Natural killer cell treated with Interleukin-12 subunit alpha and Interleukin-12 subunit beta and Interleukin-15 and Interleukin-18, amount 100 ng/mL, for 72 hours (primary cell): Measurements from ENCODE around the gene OSGEPL1. TPM values are rescaled to one million over a fixed set of nuclear protein-coding genes. Genes with fewer than 3 reads are reported as not detected.
"Not testable (repeated sequence)": the region's sequence is repeated elsewhere in the genome, so short reads cannot be mapped to it uniquely, and the experiment has no call there.

ENCODE experiments used
- ATAC-seq, 2 donors: fragments of 150-1000 bp; cut with Tn5 transposase in 1 of 2; sonication (Bioruptor Pico), chemical (Tn5 transposase) in 1 of 2; 2 replicates each; pipeline ENCODE4 v1.10.0; 2021
- DNase-seq: peaks from one replicate; pipeline ENCODE4 v3.0.0; 2022; ENCODE audit warnings: low spot score
- H3K27ac Mint-ChIP-seq, 2 donors: 1 replicate in 1 of 2; 2 replicates in 1 of 2; pipeline ENCODE4 v1.8.0; 2022; ENCODE audit warnings: mixed read lengths in 2 of 2, mild to moderate bottlenecking in 1 of 2, moderate library complexity in 1 of 2
- H3K27me3 Mint-ChIP-seq, 2 donors: 1 replicate in 1 of 2; 2 replicates in 1 of 2; pipeline ENCODE4 v1.8.0; 2022; ENCODE audit warnings: mixed read lengths in 2 of 2
- H3K36me3 Mint-ChIP-seq: one replicate; pipeline ENCODE4 v1.8.0; 2022; ENCODE audit warnings: mixed read lengths
- H3K4me1 Mint-ChIP-seq, 2 donors: 1 replicate in 1 of 2; 2 replicates in 1 of 2; pipeline ENCODE4 v1.8.0; 2022; ENCODE audit warnings: low read depth in 2 of 2, mixed read lengths in 2 of 2, mild to moderate bottlenecking in 1 of 2
- H3K4me3 Mint-ChIP-seq: one replicate; pipeline ENCODE4 v1.8.0; 2022; ENCODE audit warnings: mixed read lengths
- H3K9me3 Mint-ChIP-seq: 2 replicates; pipeline ENCODE4 v1.8.0; 2022; ENCODE audit warnings: mixed read lengths
- total RNA-seq, 2 donors: library from RNA; stranded (reverse); gene quantifications; one replicate each; pipeline ENCODE4 v1.2.3, GENCODE V29; 2022

OSGEPL1 gene
- total RNA-seq, 2 donors from 2014 or later: 7.2 to 11.0 TPM

DNA sequence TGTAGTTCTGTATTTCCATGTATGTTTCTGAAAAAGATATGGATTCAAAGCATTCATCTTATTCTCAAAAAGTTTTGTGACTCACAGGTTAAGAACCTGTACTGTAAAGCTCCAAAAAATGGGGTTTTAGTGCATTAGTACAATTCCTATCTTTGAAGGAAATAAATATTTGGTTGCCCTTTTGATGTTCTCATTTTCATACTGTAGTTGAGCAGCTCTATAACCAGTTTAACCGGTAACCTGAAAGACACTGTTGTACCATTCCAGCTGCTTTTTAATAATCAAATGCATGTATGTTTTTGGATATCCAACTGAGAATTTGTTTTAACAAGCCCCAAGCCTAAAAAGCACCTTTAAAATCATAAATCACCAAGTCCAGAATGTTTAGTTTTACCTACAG lies 9.6 kb upstream of the OSGEPL1 start:
- no peaks in the 10 kb centered on the region for H3K9me3 Mint-ChIP-seq
- H3K4me1 Mint-ChIP-seq: no peaks in the 10 kb centered on the region
- no peak overlapping the region for H3K4me3 Mint-ChIP-seq
- peaks cover 17% of the 10 kb centered on the region for H3K36me3 Mint-ChIP-seq
- no peak overlapping the region for H3K27ac Mint-ChIP-seq
- no peak for ATAC-seq
- no peaks in the 10 kb centered on the region for H3K27me3 Mint-ChIP-seq
- no peak for DNase-seq

DNA sequence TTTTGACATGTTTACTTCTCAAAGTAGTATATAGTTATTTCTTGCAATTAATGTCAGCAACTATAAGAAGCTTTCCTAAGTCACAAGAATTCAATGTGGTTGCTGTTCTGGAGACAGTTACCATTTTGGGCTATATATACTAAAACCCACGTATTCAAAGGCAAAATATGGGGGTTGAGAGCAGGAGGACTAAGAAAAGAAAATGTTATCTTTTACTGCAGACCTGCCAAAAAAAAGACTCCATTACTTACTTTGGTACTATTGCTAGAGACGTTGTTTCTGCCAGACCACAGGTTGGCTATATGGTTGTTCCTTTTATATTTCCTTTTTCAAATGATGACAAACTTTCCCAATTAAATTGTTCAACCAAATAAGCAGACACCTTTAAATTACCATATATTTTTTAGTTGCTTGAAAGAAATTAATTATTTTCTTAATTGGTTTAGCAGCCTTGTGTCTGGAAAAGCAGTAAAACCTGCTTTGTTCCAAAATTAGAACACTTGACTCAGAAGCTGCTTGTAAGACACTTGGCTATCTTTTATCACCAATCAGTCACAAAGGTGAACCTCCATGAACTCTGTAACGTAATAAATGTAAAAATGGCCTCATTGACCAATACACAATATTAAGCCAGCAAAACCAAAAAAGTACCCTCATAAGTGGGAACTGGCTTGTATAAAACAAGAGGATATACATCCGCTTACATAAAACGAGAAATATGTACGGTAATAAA lies 8.2 kb upstream of the OSGEPL1 start:
- H3K27me3 Mint-ChIP-seq: no peaks in the 10 kb centered on the region
- no peaks in the 10 kb centered on the region for H3K9me3 Mint-ChIP-seq
- no peak overlapping the region for H3K27ac Mint-ChIP-seq
- H3K4me3 Mint-ChIP-seq: no peak overlapping the region
- ATAC-seq: no peak
- no peaks in the 10 kb centered on the region for H3K4me1 Mint-ChIP-seq
- no peak for DNase-seq
- peaks cover 17% of the 10 kb centered on the region for H3K36me3 Mint-ChIP-seq

DNA sequence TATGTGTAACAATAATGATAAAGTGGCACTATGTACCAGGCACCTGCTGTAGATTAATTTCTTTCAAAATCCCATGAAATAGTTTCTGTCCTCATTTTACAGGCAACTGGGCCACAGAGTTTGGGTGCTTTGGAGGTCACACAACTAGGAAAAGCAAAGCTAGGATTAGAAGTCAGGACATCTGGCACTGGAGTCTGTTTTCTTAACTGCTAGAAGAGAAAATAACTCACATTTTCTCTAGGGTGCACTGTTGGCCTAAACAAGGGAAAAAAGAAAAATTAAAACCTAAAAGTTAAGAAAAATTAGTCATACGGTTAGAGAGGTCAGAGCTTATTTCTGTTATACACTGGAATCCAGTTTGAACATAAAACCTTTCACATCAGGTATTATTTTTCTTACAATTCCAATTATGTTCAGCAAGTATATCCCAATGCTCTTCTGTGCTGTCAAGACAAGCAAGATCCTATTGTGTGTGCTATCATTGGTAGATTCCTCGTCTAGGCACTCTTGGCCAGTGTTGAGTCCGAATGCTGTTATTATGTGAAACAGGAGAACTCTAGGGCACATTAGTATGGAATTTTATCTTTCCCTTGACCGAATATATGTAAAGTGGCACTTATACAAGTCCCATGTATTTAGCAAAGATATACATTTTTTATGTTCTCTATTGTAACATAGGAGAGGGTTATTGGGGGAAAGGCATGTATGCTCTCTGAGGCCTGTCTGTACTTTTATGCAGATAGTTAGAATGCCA lies 1.5 kb upstream of the OSGEPL1 start:
- Mint-ChIP-seq H3K27me3 (no peaks in the 10 kb centered on the region), H3K4me1 (peaks cover 5 to 11% of the 10 kb centered on the region in 2 donors), H3K27ac (peak overlapping the region; percentile 93 to 99), H3K4me3 (peak overlapping the region; percentile 96), H3K36me3 (peaks cover 4% of the 10 kb centered on the region), H3K9me3 (no peaks in the 10 kb centered on the region)
- DNase-seq (no peak), ATAC-seq (no peak)

DNA sequence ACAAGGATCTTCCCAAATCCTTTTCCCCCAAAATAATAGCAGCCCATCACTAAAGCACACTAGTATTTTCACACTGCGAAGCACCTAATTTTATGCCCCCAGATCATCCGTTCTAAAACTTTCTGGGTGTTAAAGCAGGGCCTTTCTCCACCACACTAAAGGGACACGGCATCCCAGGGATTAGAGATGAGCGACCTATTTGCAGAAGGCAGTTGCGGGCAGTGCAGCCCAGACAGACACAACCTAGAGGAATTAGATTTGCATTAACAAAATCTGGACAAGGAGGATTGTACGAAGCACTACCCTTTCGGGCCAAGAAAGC lies 402 bp downstream of the OSGEPL1 start:
- H3K27me3 Mint-ChIP-seq: no peaks in the 10 kb centered on the region
- H3K9me3 Mint-ChIP-seq: no peaks in the 10 kb centered on the region
- H3K4me1 Mint-ChIP-seq: peaks cover 5 to 11% of the 10 kb centered on the region in 2 donors
- H3K36me3 Mint-ChIP-seq: no peaks in the 10 kb centered on the region
- ATAC-seq (peak in 1 of 2 donors; percentile 2), DNase-seq (no peak)
- H3K27ac Mint-ChIP-seq: peak overlapping the region; percentile 93 to 99
- peak overlapping the region; percentile 96 for H3K4me3 Mint-ChIP-seq

DNA sequence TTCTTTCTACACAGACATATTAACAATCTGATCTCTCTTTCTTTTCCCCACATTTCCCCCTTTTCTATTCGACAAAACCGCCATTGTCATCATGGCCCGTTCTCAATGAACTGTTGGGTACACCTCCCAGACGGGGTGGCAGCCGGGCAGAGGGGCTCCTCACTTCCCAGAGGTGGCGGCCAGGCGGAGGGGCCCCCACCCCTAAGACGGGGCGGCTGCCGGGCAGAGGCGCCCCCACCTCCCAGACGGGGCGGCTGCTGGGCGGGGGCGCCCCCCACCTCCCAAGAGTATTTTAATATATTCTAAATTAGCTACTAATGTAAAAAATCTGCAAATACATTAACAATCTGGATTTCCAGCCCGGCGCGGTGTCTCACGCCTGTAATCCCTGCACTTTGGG lies 2.4 kb downstream of the OSGEPL1 start:
- H3K9me3 Mint-ChIP-seq, ATAC-seq, H3K27me3 Mint-ChIP-seq, H3K36me3 Mint-ChIP-seq, H3K27ac Mint-ChIP-seq, H3K4me3 Mint-ChIP-seq, DNase-seq: not testable (repeated sequence)
- peaks cover 5 to 11% of the 10 kb centered on the region in 2 donors for H3K4me1 Mint-ChIP-seq

DNA sequence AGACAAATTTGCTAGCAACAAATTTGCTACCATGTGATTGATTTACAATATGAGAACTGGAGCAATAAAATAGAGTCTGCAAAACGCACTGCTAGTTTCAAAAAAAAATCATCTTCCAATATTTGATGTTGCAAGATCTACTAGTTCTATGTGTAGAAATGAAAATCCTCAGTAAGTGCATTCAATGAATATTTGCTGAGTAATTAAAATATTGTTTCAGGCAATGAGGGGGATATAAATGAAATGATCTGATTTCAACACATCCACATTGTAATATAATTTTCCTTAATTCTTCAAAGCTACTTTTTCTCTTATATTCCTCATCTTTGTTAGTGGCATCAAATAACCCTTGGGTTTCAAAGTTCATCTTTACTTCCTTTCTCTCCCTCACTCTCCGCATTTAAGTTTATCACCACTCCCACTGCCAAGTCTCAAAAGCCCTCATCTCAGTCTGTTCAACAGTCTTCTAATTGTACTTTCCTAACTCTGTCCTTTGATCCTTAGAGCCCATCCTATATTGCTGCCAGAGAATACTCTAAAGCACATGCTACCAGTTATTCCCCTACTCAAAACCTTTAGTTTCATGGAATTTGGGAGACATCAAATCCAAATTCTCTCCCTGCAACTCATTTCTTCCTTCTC lies 6.2 kb downstream of the OSGEPL1 start:
- ATAC-seq (no peak), DNase-seq (no peak)
- Mint-ChIP-seq H3K36me3 (no peaks in the 10 kb centered on the region), H3K27me3 (no peaks in the 10 kb centered on the region), H3K4me3 (no peak overlapping the region), H3K9me3 (no peaks in the 10 kb centered on the region), H3K27ac (no peak overlapping the region), H3K4me1 (no peaks in the 10 kb centered on the region)

DNA sequence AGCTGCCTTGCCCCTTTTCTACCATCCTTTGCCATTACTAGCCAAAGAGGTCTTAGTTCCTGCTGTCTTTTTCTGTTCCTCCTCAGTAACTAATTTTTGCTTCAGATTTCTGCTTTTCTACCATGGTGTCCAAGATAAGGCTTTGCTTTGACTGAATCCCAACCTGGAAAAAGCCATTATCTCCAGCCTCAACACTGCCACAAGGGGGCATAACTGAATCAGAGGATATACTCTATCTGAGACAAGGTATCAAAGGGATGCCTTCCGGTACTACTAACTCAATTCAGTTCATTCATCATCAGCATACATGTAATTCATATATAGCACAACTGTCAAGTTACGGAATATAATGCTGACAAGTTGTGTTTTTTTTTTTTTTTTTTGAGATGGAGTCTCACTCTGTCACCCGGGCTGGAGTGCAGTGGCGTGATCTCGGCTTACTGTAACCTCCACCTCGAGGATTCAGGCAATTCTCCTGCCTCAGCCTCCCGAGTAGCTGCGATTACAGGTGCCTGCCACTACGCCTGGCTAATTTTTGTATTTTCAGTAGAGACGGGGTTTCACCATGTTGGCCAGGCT lies 11.4 kb downstream of the OSGEPL1 start:
- H3K4me1 Mint-ChIP-seq: peaks cover 0 to 3% of the 10 kb centered on the region in 2 donors
- no peak overlapping the region for H3K4me3 Mint-ChIP-seq
- DNase-seq (no peak), ATAC-seq (no peak)
- H3K9me3 Mint-ChIP-seq: no peaks in the 10 kb centered on the region
- no peaks in the 10 kb centered on the region for H3K36me3 Mint-ChIP-seq
- H3K27me3 Mint-ChIP-seq: no peaks in the 10 kb centered on the region
- no peak overlapping the region for H3K27ac Mint-ChIP-seq

DNA sequence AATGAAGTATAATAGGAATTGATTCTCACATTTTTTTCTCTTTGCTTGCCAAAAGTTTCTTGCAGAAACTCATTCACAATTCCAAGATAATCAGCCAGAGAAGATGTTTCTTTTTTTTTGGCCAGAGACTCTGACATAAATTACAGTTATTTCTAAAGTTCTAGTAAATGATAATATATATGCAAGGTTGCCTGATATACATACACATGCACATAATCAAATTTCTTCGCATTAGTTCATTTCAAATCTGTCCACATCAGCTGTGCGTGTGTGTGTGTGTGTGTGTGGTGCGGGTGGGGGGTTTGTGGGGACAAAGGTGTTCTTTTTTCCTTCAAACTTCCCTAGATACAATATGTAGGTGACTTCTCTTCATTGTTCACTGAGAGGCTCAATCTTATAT lies 33.2 kb downstream of the OSGEPL1 start:
- no peak for DNase-seq
- Mint-ChIP-seq H3K4me3 (no peak overlapping the region), H3K36me3 (no peaks in the 10 kb centered on the region), H3K27me3 (no peaks in the 10 kb centered on the region), H3K9me3 (no peaks in the 10 kb centered on the region), H3K4me1 (no peaks in the 10 kb centered on the region), H3K27ac (no peak overlapping the region)
- ATAC-seq: no peak

DNA sequence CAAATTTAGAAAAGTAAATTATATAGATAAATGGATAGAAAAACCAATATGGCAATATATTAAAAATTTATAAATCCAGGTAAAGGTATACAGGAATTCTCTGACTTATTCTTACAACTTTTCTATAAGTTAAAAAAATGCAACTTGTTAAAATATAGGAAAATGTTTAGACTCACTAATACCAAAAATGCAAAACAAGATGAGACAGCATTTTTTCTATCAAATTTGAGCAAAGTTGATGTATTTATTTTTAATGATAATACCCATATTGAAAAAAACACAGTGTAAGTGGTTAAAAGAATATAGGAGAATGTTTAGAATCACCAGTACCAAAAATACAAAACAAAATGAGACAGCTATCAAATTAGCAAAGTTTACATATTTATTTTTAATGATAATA lies 35.7 kb downstream of the OSGEPL1 start:
- Mint-ChIP-seq H3K27me3 (no peaks in the 10 kb centered on the region), H3K27ac (no peak overlapping the region), H3K4me3 (no peak overlapping the region), H3K36me3 (no peaks in the 10 kb centered on the region), H3K4me1 (peaks cover 0 to 4% of the 10 kb centered on the region in 2 donors), H3K9me3 (no peaks in the 10 kb centered on the region)
- DNase-seq (no peak), ATAC-seq (no peak)

DNA sequence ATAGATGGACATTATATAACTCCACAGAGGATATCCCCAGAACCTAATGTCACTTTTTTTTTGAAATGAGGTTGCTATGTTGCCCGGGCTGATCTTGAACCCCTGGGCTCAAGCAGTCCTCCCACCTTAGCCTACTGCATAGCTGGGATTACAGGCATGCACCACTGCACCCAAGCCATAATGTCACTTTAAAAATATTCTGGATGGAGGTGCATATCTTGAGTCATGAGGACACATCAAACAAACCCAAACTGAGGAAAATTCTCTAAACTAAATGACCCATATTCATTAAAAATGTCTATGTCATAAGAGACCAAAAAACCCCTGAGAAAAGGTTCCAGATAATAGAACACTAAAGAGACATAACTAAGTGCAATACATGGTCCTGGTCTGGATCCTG lies 36.3 kb downstream of the OSGEPL1 start:
- H3K36me3 Mint-ChIP-seq: no peaks in the 10 kb centered on the region
- peaks cover 0 to 4% of the 10 kb centered on the region in 2 donors for H3K4me1 Mint-ChIP-seq
- DNase-seq (no peak), ATAC-seq (no peak)
- H3K9me3 Mint-ChIP-seq: no peaks in the 10 kb centered on the region
- H3K27ac Mint-ChIP-seq: no peak overlapping the region
- H3K4me3 Mint-ChIP-seq: no peak overlapping the region
- no peaks in the 10 kb centered on the region for H3K27me3 Mint-ChIP-seq

DNA sequence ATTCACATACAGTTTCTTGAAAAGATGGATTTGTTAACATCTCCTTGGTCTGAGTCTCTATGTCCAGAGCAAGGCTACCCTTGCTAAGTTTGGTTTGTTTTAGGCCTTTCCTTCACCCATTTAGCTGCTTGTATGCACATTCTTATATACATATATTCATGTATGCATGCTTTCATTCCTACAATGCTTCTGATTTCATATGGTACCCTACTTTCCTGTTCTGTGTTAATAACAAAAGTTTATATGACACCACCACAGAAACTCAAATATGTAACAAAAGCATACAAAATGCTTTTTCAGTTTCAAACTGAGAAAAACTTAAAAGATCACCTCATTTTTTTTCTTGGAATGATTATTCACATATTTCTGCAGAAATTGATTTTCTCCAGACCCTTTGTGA lies 39.4 kb downstream of the OSGEPL1 start:
- Mint-ChIP-seq H3K36me3 (no peaks in the 10 kb centered on the region), H3K27me3 (no peaks in the 10 kb centered on the region), H3K27ac (peak overlapping the region in 1 of 2 donors; percentile 33), H3K4me3 (no peak overlapping the region), H3K9me3 (no peaks in the 10 kb centered on the region), H3K4me1 (peaks cover 0 to 4% of the 10 kb centered on the region in 2 donors)
- ATAC-seq (peak in 1 of 2 donors; percentile 62), DNase-seq (no peak)

DNA sequence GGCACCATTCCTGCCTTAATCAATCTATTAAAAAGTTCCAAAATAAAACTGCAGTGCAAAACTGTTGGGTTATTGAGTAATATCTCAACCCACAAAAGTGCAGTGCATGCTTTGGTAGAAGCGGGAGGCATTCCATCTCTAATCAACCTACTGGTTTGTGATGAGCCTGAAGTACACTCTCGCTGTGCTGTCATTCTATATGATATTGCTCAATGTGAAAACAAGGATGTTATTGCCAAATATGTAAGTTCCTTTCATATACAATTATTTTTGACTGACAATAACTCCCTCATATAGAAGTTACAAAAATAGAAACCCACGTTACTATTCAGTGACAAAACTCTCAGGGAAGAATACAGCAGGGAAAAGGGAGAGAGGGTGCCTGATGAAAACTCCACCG lies 43.0 kb downstream of the OSGEPL1 start:
- peaks cover 8% of the 10 kb centered on the region for H3K9me3 Mint-ChIP-seq
- peaks cover 7% of the 10 kb centered on the region for H3K36me3 Mint-ChIP-seq
- DNase-seq (no peak), ATAC-seq (no peak)
- no peak overlapping the region for H3K4me3 Mint-ChIP-seq
- H3K27ac Mint-ChIP-seq: no peak overlapping the region
- H3K4me1 Mint-ChIP-seq: peaks cover 0 to 4% of the 10 kb centered on the region in 2 donors
- no peaks in the 10 kb centered on the region for H3K27me3 Mint-ChIP-seq

DNA sequence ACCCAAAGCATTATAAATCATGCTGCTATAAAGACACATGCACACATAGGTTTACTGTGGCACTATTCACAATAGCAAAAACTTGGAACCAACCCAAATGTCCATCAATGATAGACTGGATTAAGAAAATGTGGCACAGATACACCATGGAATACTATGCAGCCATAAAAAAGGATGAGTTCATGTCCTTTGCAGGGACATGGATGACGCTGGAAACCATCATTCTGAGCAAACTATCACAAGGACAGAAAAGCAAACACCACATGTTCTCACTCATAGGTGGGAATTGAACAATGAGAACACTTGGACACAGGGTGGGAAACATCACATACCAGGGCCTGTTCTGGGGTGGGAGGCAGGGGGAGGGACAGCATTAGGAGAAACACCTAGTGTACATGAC lies 45.0 kb downstream of the OSGEPL1 start:
- DNase-seq, H3K4me1 Mint-ChIP-seq, H3K36me3 Mint-ChIP-seq, H3K4me3 Mint-ChIP-seq, H3K27me3 Mint-ChIP-seq, ATAC-seq, H3K27ac Mint-ChIP-seq: not testable (repeated sequence)
- H3K9me3 Mint-ChIP-seq: peaks cover 10% of the 10 kb centered on the region
